ENCODE data around the gene PIK3AP1. TPM values are rescaled to one million over a fixed set of nuclear protein-coding genes. Genes with fewer than 3 reads are reported as not detected.

PIK3AP1 gene
- total and polyA plus RNA-seq, 2 of the 4 experiments (the other 2 are of a cell fraction): under 0.01 to 0.14 TPM

DNA sequence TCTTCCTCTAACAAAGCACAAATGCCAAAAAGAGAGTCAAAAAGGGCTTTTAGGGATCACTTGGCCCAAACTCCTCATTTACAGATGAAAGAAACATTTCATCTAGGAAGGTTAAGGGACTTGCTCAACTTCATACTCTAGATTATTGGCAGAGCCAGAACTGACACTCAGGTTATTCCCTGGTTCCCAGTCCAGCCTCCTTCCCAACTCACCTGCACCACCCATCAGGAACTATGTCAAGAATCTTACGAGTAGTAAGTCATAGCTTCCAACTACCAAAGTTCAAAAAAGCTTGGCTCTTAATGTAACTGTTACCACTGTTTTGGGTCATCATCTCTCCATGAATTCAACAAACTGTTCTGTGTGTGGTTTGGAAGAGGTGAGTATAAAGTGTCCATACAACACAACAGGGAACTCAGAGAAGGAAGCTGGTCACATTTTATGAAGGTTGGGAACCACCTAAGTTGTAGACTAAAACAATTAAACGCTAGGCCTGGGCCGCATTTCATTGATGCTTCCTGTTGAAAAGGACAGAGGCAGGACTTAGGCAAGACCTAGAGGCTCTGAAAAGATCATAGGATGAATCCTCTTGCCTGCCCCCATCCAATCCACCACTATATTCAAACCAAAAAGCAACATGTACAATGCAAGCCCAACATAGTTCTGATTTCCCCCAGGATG is 9.1 kb downstream of the PIK3AP1 start:
- no peak overlapping the region for H2AFZ ChIP-seq (replicated peaks; ENCODE audit: low read length, poor library complexity)
- intact Hi-C loops (cut with micrococcal nuclease): no loop called here
- no peaks in the 10 kb centered on the region for H4K20me1 ChIP-seq (ENCODE audit: insufficient read depth, low read length)

More for the DNA sequence above, 9.1 kb downstream of the PIK3AP1 start:
- H3K56ac ChIP-seq (ENCODE audit: extremely low read depth, insufficient read depth, low read length): no peak overlapping the region
- H2AK9ac ChIP-seq (replicated peaks; ENCODE audit: low read depth, low read length, poor library complexity): no peak overlapping the region
- dilution Hi-C loops (cut with HindIII; ENCODE audit: low sequenced_read_pairs, unreplicated experiment) (no loop called here), in situ Hi-C loops (cut with MboI; ENCODE audit: low sequenced_read_pairs) (no loop called here)
- no peak overlapping the region for H4K5ac ChIP-seq (ENCODE audit: low read depth, low read length)
- no peak overlapping the region for H2BK120ac ChIP-seq (ENCODE audit: low read depth, low read length)
- no peaks in the 10 kb centered on the region for H3K36me3 ChIP-seq (ENCODE audit: control insufficient read depth, insufficient read depth, low read length)
- H3K9ac ChIP-seq (ENCODE audit: low read depth, low read length): no peak overlapping the region
- no peaks in the 10 kb centered on the region for H3K9me3 ChIP-seq (ENCODE audit: control insufficient read depth, insufficient read depth, low read length)
- no peak overlapping the region for H3K18ac ChIP-seq (ENCODE audit: low read depth, low read length)
- no peaks in the 10 kb centered on the region for H3K79me1 ChIP-seq (ENCODE audit: low read depth in 1 of 2, low read length in 2 of 2)
- DNase-seq (no peak), ATAC-seq (ENCODE audit: low read depth) (no peak)
- H3K4ac ChIP-seq (ENCODE audit: low read depth, low read length): no peak overlapping the region
- H2BK5ac ChIP-seq (ENCODE audit: low read depth, low read length, poor library complexity, severe bottlenecking): no peak overlapping the region
- ChIA-PET CTCF (interaction anchor here (0.7 kb wide), 1 partner anchor 68 kb away, joined by 3 read pairs; no protein-coding TSS in a partner anchor), POLR2A (ENCODE audit: unreplicated experiment) (no interaction called here)
- no peak overlapping the region for H3K27ac ChIP-seq (ENCODE audit: insufficient read depth, low read length)
- no TSS peak for BruUV-seq (replicated peaks)
- H3K4me2 ChIP-seq (ENCODE audit: low read depth, low read length): no peak overlapping the region
- H3K14ac ChIP-seq (replicated peaks; ENCODE audit: low read depth, low read length): no peak overlapping the region
- H3K27me3 ChIP-seq (ENCODE audit: control insufficient read depth, insufficient read depth, low read length): peaks cover 5% of the 10 kb centered on the region; the same call in 1 of the 2 replicates
- no CpG with 5 or more reads among the region's 3 CpGs for WGBS, 2 experiments (ENCODE audit: extremely low coverage in 2 of 2, insufficient read length in 1 of 2)
- H2BK15ac ChIP-seq (ENCODE audit: low read depth, low read length): no peak overlapping the region
- no peak overlapping the region for H3K23ac ChIP-seq (ENCODE audit: low read depth, low read length)
- no peak overlapping the region for H3K4me3 ChIP-seq (ENCODE audit: insufficient read depth, low read depth, low read length)
- no peak overlapping the region for H4K91ac ChIP-seq (ENCODE audit: insufficient read depth, low read depth, low read length)
- no peak overlapping the region for H2BK20ac ChIP-seq (ENCODE audit: low read depth, low read length)
- TF ChIP-seq BHLHE40 (IDR thresholded peaks at IDR 0.05; ENCODE audit: low read depth, low read length): no peak
- TF ChIP-seq SMC3 (IDR thresholded peaks at IDR 0.05; ENCODE audit: low read depth, low read length): no peak
- TF ChIP-seq MXI1 (IDR thresholded peaks at IDR 0.05; ENCODE audit: borderline replicate concordance, low read depth, low read length): no peak
- no peak for TF ChIP-seq MAZ (IDR thresholded peaks at IDR 0.05; ENCODE audit: borderline replicate concordance, low read depth, low read length)
- TF ChIP-seq POLR2A (IDR thresholded peaks at IDR 0.05; ENCODE audit: low read depth, low read length): no peak
- TF ChIP-seq RCOR1 (IDR thresholded peaks at IDR 0.05; ENCODE audit: insufficient replicate concordance, low read length): no peak
- TF ChIP-seq, protein P1, sequence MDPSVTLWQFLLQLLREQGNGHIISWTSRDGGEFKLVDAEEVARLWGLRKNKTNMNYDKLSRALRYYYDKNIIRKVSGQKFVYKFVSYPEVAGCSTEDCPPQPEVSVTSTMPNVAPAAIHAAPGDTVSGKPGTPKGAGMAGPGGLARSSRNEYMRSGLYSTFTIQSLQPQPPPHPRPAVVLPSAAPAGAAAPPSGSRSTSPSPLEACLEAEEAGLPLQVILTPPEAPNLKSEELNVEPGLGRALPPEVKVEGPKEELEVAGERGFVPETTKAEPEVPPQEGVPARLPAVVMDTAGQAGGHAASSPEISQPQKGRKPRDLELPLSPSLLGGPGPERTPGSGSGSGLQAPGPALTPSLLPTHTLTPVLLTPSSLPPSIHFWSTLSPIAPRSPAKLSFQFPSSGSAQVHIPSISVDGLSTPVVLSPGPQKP (IDR thresholded peaks at IDR 0.05; ENCODE audit: borderline replicate concordance, low read depth, low read length): no peak
- TF ChIP-seq CEBPB (IDR thresholded peaks at IDR 0.05; ENCODE audit: low read depth, low read length): no peak
- TF ChIP-seq FOS (IDR thresholded peaks at IDR 0.05; ENCODE audit: low read depth, low read length): no peak
- TF ChIP-seq, protein P2, sequence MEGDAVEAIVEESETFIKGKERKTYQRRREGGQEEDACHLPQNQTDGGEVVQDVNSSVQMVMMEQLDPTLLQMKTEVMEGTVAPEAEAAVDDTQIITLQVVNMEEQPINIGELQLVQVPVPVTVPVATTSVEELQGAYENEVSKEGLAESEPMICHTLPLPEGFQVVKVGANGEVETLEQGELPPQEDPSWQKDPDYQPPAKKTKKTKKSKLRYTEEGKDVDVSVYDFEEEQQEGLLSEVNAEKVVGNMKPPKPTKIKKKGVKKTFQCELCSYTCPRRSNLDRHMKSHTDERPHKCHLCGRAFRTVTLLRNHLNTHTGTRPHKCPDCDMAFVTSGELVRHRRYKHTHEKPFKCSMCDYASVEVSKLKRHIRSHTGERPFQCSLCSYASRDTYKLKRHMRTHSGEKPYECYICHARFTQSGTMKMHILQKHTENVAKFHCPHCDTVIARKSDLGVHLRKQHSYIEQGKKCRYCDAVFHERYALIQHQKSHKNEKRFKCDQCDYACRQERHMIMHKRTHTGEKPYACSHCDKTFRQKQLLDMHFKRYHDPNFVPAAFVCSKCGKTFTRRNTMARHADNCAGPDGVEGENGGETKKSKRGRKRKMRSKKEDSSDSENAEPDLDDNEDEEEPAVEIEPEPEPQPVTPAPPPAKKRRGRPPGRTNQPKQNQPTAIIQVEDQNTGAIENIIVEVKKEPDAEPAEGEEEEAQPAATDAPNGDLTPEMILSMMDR (conservative IDR thresholded peaks at IDR 0.05; ENCODE audit: low read depth, low read length): no peak
- no peak for TF ChIP-seq CHD1 (IDR thresholded peaks at IDR 0.05; ENCODE audit: low read depth, low read length)
- no peaks in the 10 kb centered on the region for H3K9me1 ChIP-seq (ENCODE audit: insufficient read depth, low read length)
- H3K4me1 ChIP-seq (ENCODE audit: control insufficient read depth, insufficient read depth, low read length): peaks cover 2% of the 10 kb centered on the region; the same call in 1 of the 2 replicates
- H4K8ac ChIP-seq (ENCODE audit: low read depth in 2 of 2, low read length in 2 of 2): no peak overlapping the region
- H2AK5ac ChIP-seq (ENCODE audit: low read depth, low read length): no peak overlapping the region
